HepG2 (cell line): ENCODE data around the gene CCDC7.

ENCODE experiments used
- CBFB ChIP-seq: sonication (generic); formaldehyde crosslinking; IDR thresholded peaks from 2 replicates; pipeline ENCODE4 v1.4.0; 2020; ENCODE audit warnings: missing genetic modification reagents
- CREB1 ChIP-seq, 2 experiments: fragments of 450-650 bp in 1 of 2; IDR thresholded peaks; 2 replicates each; pipeline ENCODE4 v1.6.1; 2016 to 2017; ENCODE audit warnings: control low read depth in 1 of 2, mild to moderate bottlenecking in 1 of 2, missing compliant biosample characterization in 1 of 2, missing genetic modification characterization in 1 of 2
- E2F1 ChIP-seq: sonication (generic); formaldehyde crosslinking; IDR thresholded peaks from 2 replicates; pipeline ENCODE4 v1.5.0; 2020; ENCODE audit warnings: missing genetic modification reagents
- EP300 ChIP-seq, 3 experiments: sonication (generic) in 1 of 3; formaldehyde crosslinking in 1 of 3; IDR thresholded peaks; 2 replicates each; pipeline versions ENCODE4 v1.5.1 to v1.6.1; 2011 to 2020; ENCODE audit warnings: low read depth in 2 of 3, low read length in 2 of 3, borderline replicate concordance in 1 of 3, improper control_type of control experiment in 1 of 3, mild to moderate bottlenecking in 1 of 3, missing genetic modification reagents in 1 of 3, moderate library complexity in 1 of 3
- EZH2 ChIP-seq: conservative IDR thresholded peaks from 2 replicates; pipeline ENCODE4 v1.6.1; 2012; ENCODE audit warnings: mild to moderate bottlenecking, low read depth, low read length, moderate library complexity
- FOXO4 ChIP-seq: sonication (generic); formaldehyde crosslinking; conservative IDR thresholded peaks from 2 replicates; pipeline ENCODE4 v1.8.1; 2023; ENCODE audit warnings: missing genetic modification reagents
- HDAC2 ChIP-seq: sonication (generic); formaldehyde crosslinking; IDR thresholded peaks from 2 replicates; pipeline ENCODE4 v1.4.0; 2020; ENCODE audit warnings: missing genetic modification reagents
- KDM1A ChIP-seq: IDR thresholded peaks from 2 replicates; pipeline ENCODE4 v1.6.1; 2016; ENCODE audit warnings: missing compliant biosample characterization
- KLF16 ChIP-seq, 2 experiments: sonication (generic) in 1 of 2; formaldehyde crosslinking in 1 of 2; IDR thresholded peaks; 2 replicates each; pipeline versions ENCODE4 v1.6.1 to v1.8.0; 2016 to 2023; ENCODE audit warnings: missing genetic modification reagents in 2 of 2, missing compliant biosample characterization in 1 of 2
- NBN ChIP-seq: fragments of 450-650 bp; conservative IDR thresholded peaks from 2 replicates; pipeline ENCODE4 v1.6.1; 2017
- POLR2AphosphoS2 ChIP-seq: IDR thresholded peaks from 2 replicates; pipeline ENCODE4 v1.6.1; 2011; ENCODE audit warnings: low read depth, low read length, improper control_type of control experiment
- TF ChIP-seq, protein P1 (sequence below): sonication (generic); formaldehyde crosslinking; IDR thresholded peaks from 2 replicates; pipeline ENCODE4 v1.5.0; 2020; ENCODE audit warnings: mild to moderate bottlenecking, missing genetic modification reagents, moderate library complexity
- TF ChIP-seq, protein P2 (sequence below): sonication (generic); formaldehyde crosslinking; IDR thresholded peaks from 2 replicates; pipeline ENCODE4 v1.4.0; 2020; ENCODE audit warnings: missing genetic modification reagents, borderline replicate concordance

- TF ChIP-seq KLF16 (CRISPR knock-in tag; IDR thresholded peaks at IDR 0.05), result no peak
- TF ChIP-seq HDAC2 (CRISPR knock-in tag), result no peak
- TF ChIP-seq FOXO4 (CRISPR knock-in tag), result no peak
- TF ChIP-seq EP300 (IDR thresholded peaks at IDR 0.05; ENCODE audit: low read depth in 2 of 2, low read length in 2 of 2), result no peak
- TF ChIP-seq EP300 (CRISPR knock-in tag; IDR thresholded peaks at IDR 0.05; ENCODE audit: borderline replicate concordance), result no peak
- no peak for TF ChIP-seq E2F1 (CRISPR knock-in tag)
- TF ChIP-seq NBN, result no peak
- TF ChIP-seq CBFB (CRISPR knock-in tag), result no peak
- TF ChIP-seq, protein P1, sequence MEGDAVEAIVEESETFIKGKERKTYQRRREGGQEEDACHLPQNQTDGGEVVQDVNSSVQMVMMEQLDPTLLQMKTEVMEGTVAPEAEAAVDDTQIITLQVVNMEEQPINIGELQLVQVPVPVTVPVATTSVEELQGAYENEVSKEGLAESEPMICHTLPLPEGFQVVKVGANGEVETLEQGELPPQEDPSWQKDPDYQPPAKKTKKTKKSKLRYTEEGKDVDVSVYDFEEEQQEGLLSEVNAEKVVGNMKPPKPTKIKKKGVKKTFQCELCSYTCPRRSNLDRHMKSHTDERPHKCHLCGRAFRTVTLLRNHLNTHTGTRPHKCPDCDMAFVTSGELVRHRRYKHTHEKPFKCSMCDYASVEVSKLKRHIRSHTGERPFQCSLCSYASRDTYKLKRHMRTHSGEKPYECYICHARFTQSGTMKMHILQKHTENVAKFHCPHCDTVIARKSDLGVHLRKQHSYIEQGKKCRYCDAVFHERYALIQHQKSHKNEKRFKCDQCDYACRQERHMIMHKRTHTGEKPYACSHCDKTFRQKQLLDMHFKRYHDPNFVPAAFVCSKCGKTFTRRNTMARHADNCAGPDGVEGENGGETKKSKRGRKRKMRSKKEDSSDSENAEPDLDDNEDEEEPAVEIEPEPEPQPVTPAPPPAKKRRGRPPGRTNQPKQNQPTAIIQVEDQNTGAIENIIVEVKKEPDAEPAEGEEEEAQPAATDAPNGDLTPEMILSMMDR, result no peak
- no peak for TF ChIP-seq POLR2AphosphoS2
- TF ChIP-seq EZH2, result no peak
- no peak for TF ChIP-seq CREB1 (IDR thresholded peaks at IDR 0.05)
- no peak for TF ChIP-seq CREB1 (CRISPR knock-in tag; IDR thresholded peaks at IDR 0.05)
- TF ChIP-seq, protein P2, sequence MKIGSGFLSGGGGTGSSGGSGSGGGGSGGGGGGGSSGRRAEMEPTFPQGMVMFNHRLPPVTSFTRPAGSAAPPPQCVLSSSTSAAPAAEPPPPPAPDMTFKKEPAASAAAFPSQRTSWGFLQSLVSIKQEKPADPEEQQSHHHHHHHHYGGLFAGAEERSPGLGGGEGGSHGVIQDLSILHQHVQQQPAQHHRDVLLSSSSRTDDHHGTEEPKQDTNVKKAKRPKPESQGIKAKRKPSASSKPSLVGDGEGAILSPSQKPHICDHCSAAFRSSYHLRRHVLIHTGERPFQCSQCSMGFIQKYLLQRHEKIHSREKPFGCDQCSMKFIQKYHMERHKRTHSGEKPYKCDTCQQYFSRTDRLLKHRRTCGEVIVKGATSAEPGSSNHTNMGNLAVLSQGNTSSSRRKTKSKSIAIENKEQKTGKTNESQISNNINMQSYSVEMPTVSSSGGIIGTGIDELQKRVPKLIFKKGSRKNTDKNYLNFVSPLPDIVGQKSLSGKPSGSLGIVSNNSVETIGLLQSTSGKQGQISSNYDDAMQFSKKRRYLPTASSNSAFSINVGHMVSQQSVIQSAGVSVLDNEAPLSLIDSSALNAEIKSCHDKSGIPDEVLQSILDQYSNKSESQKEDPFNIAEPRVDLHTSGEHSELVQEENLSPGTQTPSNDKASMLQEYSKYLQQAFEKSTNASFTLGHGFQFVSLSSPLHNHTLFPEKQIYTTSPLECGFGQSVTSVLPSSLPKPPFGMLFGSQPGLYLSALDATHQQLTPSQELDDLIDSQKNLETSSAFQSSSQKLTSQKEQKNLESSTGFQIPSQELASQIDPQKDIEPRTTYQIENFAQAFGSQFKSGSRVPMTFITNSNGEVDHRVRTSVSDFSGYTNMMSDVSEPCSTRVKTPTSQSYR (CRISPR knock-in tag), result no peak
- no peak for TF ChIP-seq KDM1A (CRISPR knock-in tag)
These were observed 327.2 kb downstream of the CCDC7 start for GRCh38 chr10:32773105-32773504.
